Right atrium auricular region (tissue), 2 donors: ENCODE results near the gene WDR37. TPM values are rescaled to one million over a fixed set of nuclear protein-coding genes. Genes with fewer than 3 reads are reported as not detected.
"Not testable (repeated sequence)": the region's sequence is repeated elsewhere in the genome, so short reads cannot be mapped to it uniquely, and the experiment has no call there.

ENCODE experiments used
- DNase-seq: peaks from one replicate; pipeline ENCODE4 v3.0.0-alpha.2; 2019; ENCODE audit warnings: low spot score
- H3K27ac ChIP-seq, 2 donors: fragments of 200-600 bp; sonication (generic); 1 replicate in 1 of 2; 2 replicates in 1 of 2; pipeline ENCODE4 v1.5.1; 2016 to 2019
- H3K27me3 ChIP-seq, 2 donors: fragments of 200-600 bp; sonication (generic); one replicate each; pipeline versions ENCODE4 v1.5.1 to v1.6.0; 2017 to 2019
- H3K36me3 ChIP-seq: fragments of 200-600 bp; sonication (generic); one replicate; pipeline ENCODE4 v1.5.1; 2016
- H3K4me1 ChIP-seq, 2 donors: fragments of 200-600 bp; sonication (generic); one replicate each; pipeline versions ENCODE4 v1.5.1 to v1.6.0; 2017 to 2019
- H3K4me3 ChIP-seq, 2 donors: fragments of 200-600 bp; sonication (generic); 1 replicate in 1 of 2; 2 replicates in 1 of 2; pipeline ENCODE4 v1.5.1; 2017 to 2019; ENCODE audit warnings: mild to moderate bottlenecking in 1 of 2, moderate library complexity in 1 of 2
- H3K9me3 ChIP-seq, 2 donors: fragments of 200-600 bp; sonication (generic); one replicate each; pipeline ENCODE4 v1.5.1; 2019
- total RNA-seq, 2 donors: library from RNA; depleted of rRNA; stranded (reverse); fragments of >200 nt; gene quantifications; one replicate each; pipeline ENCODE4 v1.1.0, GENCODE V29; 2016
- TF ChIP-seq, protein P1 (sequence below), 2 donors: fragments of 200-600 bp; sonication (generic); IDR thresholded peaks; one replicate each; pipeline ENCODE4 v1.5.1; 2019; ENCODE audit warnings: antibody characterized with exemption in 2 of 2

WDR37 gene
- total RNA-seq, 2 donors from 2014 or later = 19.4 to 20.2 TPM

DNA sequence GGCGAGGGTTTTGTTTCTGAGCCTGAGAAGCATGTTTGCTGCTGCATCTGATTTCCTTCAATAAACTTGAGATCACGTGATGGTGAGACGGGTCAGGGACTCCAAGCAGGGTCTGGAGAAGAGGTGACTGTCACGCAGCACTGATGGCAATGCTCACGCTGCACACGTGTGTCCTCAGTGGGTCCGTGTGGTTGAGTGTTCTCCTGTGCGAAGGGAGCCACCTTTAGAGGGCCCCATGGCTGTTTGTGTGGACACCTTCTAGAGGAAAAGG lies 100.4 kb downstream of the WDR37 start:
- TF ChIP-seq, protein P1, sequence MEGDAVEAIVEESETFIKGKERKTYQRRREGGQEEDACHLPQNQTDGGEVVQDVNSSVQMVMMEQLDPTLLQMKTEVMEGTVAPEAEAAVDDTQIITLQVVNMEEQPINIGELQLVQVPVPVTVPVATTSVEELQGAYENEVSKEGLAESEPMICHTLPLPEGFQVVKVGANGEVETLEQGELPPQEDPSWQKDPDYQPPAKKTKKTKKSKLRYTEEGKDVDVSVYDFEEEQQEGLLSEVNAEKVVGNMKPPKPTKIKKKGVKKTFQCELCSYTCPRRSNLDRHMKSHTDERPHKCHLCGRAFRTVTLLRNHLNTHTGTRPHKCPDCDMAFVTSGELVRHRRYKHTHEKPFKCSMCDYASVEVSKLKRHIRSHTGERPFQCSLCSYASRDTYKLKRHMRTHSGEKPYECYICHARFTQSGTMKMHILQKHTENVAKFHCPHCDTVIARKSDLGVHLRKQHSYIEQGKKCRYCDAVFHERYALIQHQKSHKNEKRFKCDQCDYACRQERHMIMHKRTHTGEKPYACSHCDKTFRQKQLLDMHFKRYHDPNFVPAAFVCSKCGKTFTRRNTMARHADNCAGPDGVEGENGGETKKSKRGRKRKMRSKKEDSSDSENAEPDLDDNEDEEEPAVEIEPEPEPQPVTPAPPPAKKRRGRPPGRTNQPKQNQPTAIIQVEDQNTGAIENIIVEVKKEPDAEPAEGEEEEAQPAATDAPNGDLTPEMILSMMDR (IDR thresholded peaks at IDR 0.05) = no peak
- H3K36me3 ChIP-seq = no peaks in the 10 kb centered on the region
- no peak for DNase-seq

DNA sequence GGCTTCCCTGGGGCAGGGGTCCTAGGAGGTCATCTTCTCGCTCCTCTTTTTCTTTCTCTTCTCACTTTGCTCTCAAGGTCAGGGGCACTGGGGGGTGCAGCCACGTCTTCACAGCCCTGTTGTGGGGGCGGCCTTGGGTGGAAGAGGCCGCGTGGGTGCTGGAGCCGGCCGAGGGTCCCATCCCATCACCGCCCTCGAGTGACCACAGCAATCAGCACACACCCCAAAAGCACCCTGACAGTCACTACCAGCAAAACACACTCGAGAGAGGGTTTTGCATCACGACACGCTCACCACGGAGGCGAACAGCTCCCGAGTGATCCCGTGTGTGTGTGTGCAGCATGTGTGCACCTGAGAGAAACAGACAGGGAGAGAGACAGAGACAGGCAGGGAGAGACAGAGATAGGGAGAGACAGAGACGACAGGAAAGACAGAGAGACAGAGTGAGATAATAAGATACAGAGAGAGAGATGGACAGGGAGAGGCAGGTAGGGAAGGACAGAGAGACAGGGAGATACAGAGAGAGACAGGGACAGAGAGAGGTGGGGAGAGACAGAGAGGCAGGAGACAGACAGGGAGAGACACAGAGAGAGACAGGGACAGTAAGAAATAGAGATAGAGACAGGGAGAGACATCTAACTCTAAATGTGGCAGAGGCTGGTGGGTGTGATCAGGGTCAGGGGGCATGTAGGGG lies 100.9 kb downstream of the WDR37 start:
- H3K36me3 ChIP-seq = no peaks in the 10 kb centered on the region
- no peaks in the 10 kb centered on the region for H3K4me1 ChIP-seq
- DNase-seq = peak; percentile 13
- H3K9me3 ChIP-seq = no peaks in the 10 kb centered on the region
- H3K27ac ChIP-seq = no peak overlapping the region
- H3K4me3 ChIP-seq = no peak overlapping the region
- TF ChIP-seq, protein P1 (IDR thresholded peaks at IDR 0.05) = no peak
- H3K27me3 ChIP-seq = no peaks in the 10 kb centered on the region

More for the DNA sequence above, 100.4 kb downstream of the WDR37 start:
- no peaks in the 10 kb centered on the region for H3K27me3 ChIP-seq
- H3K4me1 ChIP-seq = no peaks in the 10 kb centered on the region
- no peaks in the 10 kb centered on the region for H3K9me3 ChIP-seq
- no peak overlapping the region for H3K27ac ChIP-seq
- no peak overlapping the region for H3K4me3 ChIP-seq

DNA sequence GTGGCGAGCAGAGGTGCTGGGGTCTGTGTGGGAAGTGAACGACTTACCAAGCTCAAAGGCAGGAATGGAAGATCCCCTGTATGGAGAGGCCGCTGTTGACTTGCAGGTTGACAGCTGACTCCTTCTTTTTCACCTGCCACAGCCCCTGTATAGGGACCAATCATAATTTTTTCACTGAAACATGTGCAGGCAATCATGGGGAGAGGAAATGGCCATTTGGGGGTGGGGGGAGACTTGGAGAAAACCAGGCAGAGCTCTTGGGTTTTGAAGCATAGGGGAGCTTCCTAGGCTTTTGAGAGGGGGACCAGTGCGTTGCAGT lies 101.4 kb downstream of the WDR37 start:
- peak; percentile 16 for DNase-seq
- no peaks in the 10 kb centered on the region for H3K27me3 ChIP-seq
- no peak overlapping the region for H3K27ac ChIP-seq
- H3K4me3 ChIP-seq = no peak overlapping the region
- H3K9me3 ChIP-seq = no peaks in the 10 kb centered on the region
- H3K36me3 ChIP-seq = no peaks in the 10 kb centered on the region
- TF ChIP-seq, protein P1 (IDR thresholded peaks at IDR 0.05) = no peak
- H3K4me1 ChIP-seq = no peaks in the 10 kb centered on the region

DNA sequence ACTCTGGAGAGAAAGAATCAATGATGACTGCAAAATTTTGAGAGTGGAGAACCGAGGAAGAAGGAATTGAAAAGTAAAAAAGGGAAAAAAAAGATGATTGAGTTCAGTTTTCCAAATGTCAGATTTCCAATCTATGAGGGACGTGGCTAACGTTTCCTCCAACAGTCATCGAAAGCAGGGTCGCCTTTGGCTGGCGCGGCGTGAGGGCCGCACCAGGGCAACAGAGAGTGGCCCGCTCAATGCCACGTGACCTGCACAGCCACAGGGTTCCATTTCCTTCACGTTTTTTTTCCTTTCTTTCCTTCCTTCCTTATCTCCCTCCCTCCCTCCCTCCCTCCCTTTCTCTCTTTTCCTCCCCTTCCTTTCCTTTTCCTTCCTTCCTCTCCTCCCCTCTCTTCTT lies 101.9 kb downstream of the WDR37 start:
- Histone ChIP-seq H3K36me3 (no peaks in the 10 kb centered on the region), H3K9me3 (no peaks in the 10 kb centered on the region), H3K27me3 (no peaks in the 10 kb centered on the region), H3K4me1 (no peaks in the 10 kb centered on the region), H3K27ac (no peak overlapping the region), H3K4me3 (no peak overlapping the region)
- TF ChIP-seq, protein P1 (IDR thresholded peaks at IDR 0.05) = no peak
- peak; percentile 16 for DNase-seq

DNA sequence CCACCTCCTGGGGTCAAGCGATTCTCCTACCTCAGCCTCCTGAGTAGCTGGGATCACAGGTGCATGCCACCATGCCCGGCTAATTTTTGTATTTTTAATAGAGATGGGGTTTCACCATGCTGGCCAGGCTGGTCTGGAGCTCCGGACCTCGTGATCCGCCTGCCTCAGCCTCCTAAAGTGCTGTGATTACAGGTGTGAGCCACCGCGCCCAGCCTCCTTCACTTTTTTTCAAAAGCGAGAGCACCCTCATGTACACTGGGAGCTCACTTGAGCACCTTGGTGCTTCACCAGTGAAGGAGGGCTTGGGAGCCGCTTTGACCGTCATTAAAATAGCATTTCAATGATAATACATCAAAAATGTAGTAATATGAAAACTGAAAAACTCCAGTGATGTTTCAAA lies 102.4 kb downstream of the WDR37 start:
- H3K36me3 ChIP-seq, H3K4me1 ChIP-seq, H3K9me3 ChIP-seq, H3K4me3 ChIP-seq, H3K27ac ChIP-seq, H3K27me3 ChIP-seq: not testable (repeated sequence)
- DNase-seq = peak; percentile 26

DNA sequence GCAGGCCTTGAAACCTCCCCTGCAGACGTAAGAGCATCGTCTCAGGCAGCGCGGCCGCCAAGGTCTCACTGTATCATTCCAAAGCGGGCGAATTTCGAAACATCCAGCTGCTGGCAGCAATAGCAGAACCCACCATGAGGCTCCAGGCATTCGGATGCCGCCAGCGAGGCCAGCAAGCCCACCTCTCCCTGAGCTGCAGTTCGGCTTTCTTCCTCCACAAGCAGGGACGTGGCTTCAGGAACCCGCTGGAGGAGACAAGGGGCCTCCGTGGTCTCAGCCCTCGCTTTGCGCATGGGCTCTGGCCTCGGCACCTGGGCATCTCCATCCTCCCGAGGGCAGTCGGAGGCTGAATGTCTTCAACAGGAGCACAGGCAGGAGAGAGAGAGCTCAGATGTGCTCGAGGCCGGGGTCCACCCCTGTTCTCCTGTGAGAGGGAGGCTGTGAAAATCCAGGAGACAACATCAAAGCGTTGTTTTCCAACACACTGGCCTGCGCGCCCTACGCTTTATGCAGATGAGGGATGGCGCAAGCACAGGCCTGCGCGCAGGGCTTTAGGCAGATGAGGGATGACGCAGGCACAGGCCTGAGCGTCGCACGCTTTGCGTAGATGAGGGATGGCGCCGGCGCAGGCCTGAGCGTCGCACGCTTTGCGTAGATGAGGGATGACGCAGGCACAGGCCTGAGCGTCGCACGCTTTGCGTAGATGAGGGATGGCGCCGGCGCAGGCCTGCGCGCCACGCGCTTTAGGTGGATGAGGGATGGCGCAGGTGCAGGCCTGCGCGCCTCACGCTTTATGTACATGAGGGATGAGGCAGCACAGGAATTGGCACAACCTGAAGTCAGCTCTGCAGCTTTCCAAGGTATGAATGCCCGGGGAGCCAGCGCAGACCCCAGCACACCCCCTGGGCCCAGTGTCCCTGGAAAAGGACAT lies 103.2 kb downstream of the WDR37 start:
- no peak overlapping the region for H3K4me3 ChIP-seq
- TF ChIP-seq, protein P1 (IDR thresholded peaks at IDR 0.05) = no peak
- H3K4me1 ChIP-seq = no peaks in the 10 kb centered on the region
- no peaks in the 10 kb centered on the region for H3K27me3 ChIP-seq
- no peak overlapping the region for H3K27ac ChIP-seq
- peak; percentile 36 for DNase-seq
- no peaks in the 10 kb centered on the region for H3K9me3 ChIP-seq
- no peaks in the 10 kb centered on the region for H3K36me3 ChIP-seq
